Nephron (organoid): ENCODE measurements around the gene DUSP6.

Experiments
- H3K27ac Mint-ChIP-seq, 3 experiments: 2 replicates each; pipeline ENCODE4 v1.8.0; 2020; ENCODE audit warnings: mixed read lengths in 3 of 3, mild to moderate bottlenecking in 2 of 3, moderate library complexity in 1 of 3
- H3K27me3 Mint-ChIP-seq: 2 replicates; pipeline ENCODE4 v1.8.0; 2021; ENCODE audit warnings: low read depth, mild to moderate bottlenecking, moderate library complexity, mixed read lengths
- H3K36me3 Mint-ChIP-seq: 2 replicates; pipeline ENCODE4 v1.8.0; 2020; ENCODE audit warnings: low read depth, mixed read lengths
- H3K4me1 Mint-ChIP-seq: 2 replicates; pipeline ENCODE4 v1.8.0; 2020; ENCODE audit warnings: mixed read lengths
- H3K4me3 Mint-ChIP-seq, 3 experiments: 2 replicates each; pipeline ENCODE4 v1.8.0; 2020; ENCODE audit warnings: mild to moderate bottlenecking in 3 of 3, mixed read lengths in 3 of 3, moderate library complexity in 2 of 3
- H3K9me3 Mint-ChIP-seq: 2 replicates; pipeline ENCODE4 v1.8.0; 2020; ENCODE audit warnings: mixed read lengths
- TF ChIP-seq, protein P1 (sequence below), 3 experiments: fragments of 200-600 bp; sonication (generic); IDR thresholded peaks; one replicate each; pipeline ENCODE4 v1.5.0; 2021; ENCODE audit warnings: antibody characterized with exemption in 3 of 3; ENCODE audit not compliant: unreplicated experiment in 3 of 3

Gene DUSP6

DNA sequence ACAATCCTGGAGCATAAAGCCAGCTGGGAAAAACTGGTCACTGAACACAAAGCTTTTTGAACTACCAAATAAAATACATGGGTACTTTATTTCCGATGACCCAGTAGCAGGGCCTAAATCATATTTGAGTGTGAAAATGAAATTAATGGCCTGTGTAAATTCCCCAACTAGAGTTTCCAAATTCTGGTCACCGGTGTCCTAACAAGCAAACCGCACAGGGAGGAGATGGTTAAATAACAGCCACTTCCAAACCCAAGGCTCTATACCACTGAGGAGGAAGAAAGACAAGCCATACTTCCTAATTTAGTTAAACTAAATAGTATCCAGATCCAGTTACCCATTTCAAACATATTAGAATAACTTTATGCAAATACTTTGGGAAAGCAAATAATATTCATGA lies 40.1 kb upstream of the DUSP6 start:
- peaks cover 19% of the 10 kb centered on the region for H3K4me1 Mint-ChIP-seq
- no peak overlapping the region for H3K4me3 Mint-ChIP-seq
- H3K9me3 Mint-ChIP-seq: no peaks in the 10 kb centered on the region
- TF ChIP-seq, protein P1, sequence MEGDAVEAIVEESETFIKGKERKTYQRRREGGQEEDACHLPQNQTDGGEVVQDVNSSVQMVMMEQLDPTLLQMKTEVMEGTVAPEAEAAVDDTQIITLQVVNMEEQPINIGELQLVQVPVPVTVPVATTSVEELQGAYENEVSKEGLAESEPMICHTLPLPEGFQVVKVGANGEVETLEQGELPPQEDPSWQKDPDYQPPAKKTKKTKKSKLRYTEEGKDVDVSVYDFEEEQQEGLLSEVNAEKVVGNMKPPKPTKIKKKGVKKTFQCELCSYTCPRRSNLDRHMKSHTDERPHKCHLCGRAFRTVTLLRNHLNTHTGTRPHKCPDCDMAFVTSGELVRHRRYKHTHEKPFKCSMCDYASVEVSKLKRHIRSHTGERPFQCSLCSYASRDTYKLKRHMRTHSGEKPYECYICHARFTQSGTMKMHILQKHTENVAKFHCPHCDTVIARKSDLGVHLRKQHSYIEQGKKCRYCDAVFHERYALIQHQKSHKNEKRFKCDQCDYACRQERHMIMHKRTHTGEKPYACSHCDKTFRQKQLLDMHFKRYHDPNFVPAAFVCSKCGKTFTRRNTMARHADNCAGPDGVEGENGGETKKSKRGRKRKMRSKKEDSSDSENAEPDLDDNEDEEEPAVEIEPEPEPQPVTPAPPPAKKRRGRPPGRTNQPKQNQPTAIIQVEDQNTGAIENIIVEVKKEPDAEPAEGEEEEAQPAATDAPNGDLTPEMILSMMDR (IDR thresholded peaks at IDR 0.05; ENCODE audit: unreplicated experiment in 3 of 3): no peak
- peak overlapping the region in 2 of 3 experiments; percentile 20 to 72 for H3K27ac Mint-ChIP-seq
- H3K27me3 Mint-ChIP-seq: no peaks in the 10 kb centered on the region
- no peaks in the 10 kb centered on the region for H3K36me3 Mint-ChIP-seq

DNA sequence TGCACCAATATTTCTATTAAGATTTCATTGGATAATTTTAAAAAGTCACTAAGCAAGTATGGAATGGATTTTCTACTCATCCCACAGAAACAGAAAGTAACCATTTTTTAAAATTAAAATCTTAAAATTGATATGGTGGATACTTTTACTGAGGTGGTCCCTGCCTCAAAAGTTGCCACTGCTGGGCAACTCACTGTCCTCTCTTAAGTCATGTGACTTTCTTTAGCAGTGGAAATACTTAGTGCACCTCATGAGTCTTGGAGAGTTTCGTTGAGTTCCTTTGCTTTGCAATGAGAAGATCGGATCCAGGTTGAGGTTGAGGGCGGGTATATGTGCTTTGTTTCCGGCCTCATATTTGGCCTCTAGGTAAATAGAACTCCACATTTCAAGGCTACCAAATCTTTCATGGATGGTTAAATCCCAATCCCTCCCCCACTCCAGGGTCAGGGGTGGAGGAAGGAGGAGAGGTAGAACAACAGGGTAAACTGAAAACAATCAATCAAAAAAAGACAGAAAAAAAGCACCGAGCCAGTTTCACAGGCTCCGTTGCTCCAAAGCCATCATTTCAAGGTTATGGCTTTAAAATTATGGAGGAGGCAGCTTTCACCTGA lies 39.5 kb upstream of the DUSP6 start:
- TF ChIP-seq, protein P1 (IDR thresholded peaks at IDR 0.05; ENCODE audit: unreplicated experiment in 3 of 3): no peak
- Mint-ChIP-seq H3K4me1 (peaks cover 19% of the 10 kb centered on the region), H3K27ac (peak overlapping the region; percentile 34 to 72 (median 55)), H3K27me3 (no peaks in the 10 kb centered on the region), H3K36me3 (no peaks in the 10 kb centered on the region), H3K4me3 (no peak overlapping the region), H3K9me3 (no peaks in the 10 kb centered on the region)

DNA sequence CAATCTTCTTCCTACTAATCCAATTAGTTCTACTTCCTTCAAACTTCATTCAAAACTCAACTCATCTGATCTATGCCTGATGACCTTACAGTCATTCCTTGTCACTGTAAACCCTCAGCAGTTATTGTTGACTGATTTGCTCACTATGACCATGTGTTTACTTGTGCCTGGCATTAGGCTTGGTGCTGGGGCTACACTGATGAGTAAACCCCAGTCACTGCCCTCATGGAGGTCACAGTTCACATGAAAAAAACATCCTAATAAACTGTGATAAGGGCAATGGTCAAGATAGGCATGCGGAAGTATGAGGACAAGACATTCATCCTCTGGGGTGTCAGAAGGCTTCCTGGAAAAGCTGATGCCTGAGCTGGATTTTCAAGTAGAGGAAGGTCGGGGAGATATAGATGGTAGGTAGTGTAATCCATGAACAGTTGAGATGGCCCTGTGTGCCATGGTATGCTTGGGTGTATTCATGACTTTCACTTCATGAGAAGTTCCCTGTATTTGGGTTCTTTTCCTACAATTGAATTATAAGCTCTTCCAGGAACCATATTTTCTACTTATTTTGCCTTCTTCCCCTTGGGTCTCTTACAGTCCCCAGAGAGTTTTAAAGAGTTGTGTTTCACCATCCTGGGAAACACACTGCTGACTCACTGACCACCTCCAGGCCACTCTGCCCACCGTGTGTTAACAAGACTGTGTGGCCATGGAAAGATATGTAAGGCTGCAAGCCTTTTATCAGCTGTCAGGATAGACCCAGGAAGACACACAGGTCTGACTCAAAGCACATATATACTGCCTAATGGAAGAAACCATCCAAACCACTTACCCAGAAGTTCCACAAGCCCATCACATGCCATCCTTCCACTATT lies 38.7 kb upstream of the DUSP6 start:
- TF ChIP-seq, protein P1 (IDR thresholded peaks at IDR 0.05; ENCODE audit: unreplicated experiment in 3 of 3): no peak
- Mint-ChIP-seq H3K36me3 (no peaks in the 10 kb centered on the region), H3K4me3 (peak overlapping the region in 1 of 3 experiments; percentile 7), H3K27ac (peak overlapping the region; percentile 34 to 72 (median 44)), H3K4me1 (peaks cover 22% of the 10 kb centered on the region), H3K9me3 (no peaks in the 10 kb centered on the region), H3K27me3 (no peaks in the 10 kb centered on the region)

DNA sequence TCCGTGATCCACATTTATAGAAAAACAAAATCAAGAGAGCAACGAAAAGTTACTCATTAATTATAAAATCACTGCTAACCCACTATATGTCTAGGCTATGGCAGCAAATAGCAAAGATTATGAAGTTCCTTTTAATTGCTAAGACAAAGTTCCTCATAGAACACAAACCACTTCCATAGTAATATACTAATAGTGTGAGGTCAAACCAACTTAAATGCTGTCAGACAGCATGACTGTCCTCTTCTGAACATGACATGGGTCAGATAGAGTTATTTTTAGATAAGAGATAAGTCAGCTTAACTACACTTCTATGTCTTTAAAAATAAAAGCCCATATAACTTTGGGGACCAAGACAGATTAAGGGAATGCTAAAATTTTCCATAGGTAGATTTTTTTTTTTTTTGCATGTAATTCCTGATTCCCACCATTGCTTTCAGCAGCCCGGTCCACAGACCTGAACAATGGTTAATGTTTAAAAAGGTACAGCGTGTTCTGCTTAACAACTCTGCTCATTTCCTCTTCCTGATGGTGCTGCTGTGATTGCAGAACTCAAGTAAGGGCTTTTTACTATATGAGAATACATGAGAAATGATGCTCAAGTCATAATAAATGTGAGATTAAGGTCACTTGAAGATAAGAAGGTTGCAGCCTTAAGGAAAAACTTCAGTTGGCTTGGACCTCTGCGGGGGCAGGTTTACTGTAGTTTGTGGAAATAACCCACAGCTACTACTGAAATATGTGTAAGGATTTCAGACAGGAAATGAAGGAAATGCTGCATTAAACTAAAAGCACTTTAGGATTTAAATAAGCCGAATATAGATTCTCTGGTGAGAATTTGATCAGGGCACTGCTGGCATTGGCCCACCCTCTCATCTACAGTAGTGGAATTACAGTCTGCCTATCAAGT lies 37.7 kb upstream of the DUSP6 start:
- TF ChIP-seq, protein P1 (IDR thresholded peaks at IDR 0.05; ENCODE audit: unreplicated experiment in 3 of 3): no peak
- peak overlapping the region; percentile 34 to 72 (median 44) for H3K27ac Mint-ChIP-seq

DNA sequence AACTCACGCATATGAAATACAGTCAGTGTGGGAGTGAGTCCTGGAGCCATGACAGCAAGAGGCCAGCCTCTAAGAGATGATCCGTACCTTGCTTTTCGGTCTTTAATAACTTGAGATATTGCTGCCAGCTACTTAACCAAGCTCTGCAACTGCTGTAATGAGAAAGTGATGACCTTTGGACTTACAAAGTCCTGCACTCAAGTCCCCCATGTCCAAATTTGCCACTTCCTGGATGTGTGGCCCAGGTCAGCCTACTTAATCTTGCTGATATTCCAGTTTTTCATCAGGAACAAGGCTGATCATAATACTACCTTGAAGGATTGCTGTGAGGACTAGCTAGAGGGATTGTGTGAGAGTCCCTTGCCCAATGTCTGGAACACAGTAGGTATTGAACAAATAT lies 33.8 kb upstream of the DUSP6 start:
- peak overlapping the region; percentile 47 to 78 (median 77) for H3K27ac Mint-ChIP-seq
- TF ChIP-seq, protein P1 (IDR thresholded peaks at IDR 0.05; ENCODE audit: unreplicated experiment in 3 of 3): no peak
- no peaks in the 10 kb centered on the region for H3K27me3 Mint-ChIP-seq
- H3K4me3 Mint-ChIP-seq: no peak overlapping the region
- no peaks in the 10 kb centered on the region for H3K36me3 Mint-ChIP-seq
- H3K4me1 Mint-ChIP-seq: peaks cover 50% of the 10 kb centered on the region
- no peaks in the 10 kb centered on the region for H3K9me3 Mint-ChIP-seq

More for the DNA sequence above, 37.7 kb upstream of the DUSP6 start:
- H3K9me3 Mint-ChIP-seq: no peaks in the 10 kb centered on the region
- H3K4me1 Mint-ChIP-seq: peaks cover 28% of the 10 kb centered on the region
- H3K36me3 Mint-ChIP-seq: no peaks in the 10 kb centered on the region
- H3K27me3 Mint-ChIP-seq: no peaks in the 10 kb centered on the region
- H3K4me3 Mint-ChIP-seq: no peak overlapping the region
